GM23338 (cell line): ENCODE results near the gene BZW2. TPM values are rescaled to one million over a fixed set of nuclear protein-coding genes. Genes with fewer than 3 reads are reported as not detected.

Experiments
- ATAC-seq: fragments of 200-7000 bp; cut with Tn5 transposase; 3 replicates; pipeline ENCODE4 v1.9.1; 2020
- DNase-seq: peaks from one replicate; pipeline ENCODE4 v3.0.0-alpha.2; 2015; ENCODE audit warnings: low spot score
- H2AFZ ChIP-seq: fragments of 200-600 bp; sonication (generic); 2 replicates; pipeline ENCODE4 v1.8.0; 2016; ENCODE audit warnings: antibody characterized with exemption, mild to moderate bottlenecking, moderate library complexity
- H3F3A ChIP-seq: fragments of 200-600 bp; sonication (generic); replicated peaks from 2 replicates; pipeline ENCODE4 v1.8.0; 2017; ENCODE audit warnings: antibody characterized with exemption, mixed run types, low read depth
- H3K27ac ChIP-seq: fragments of 200-600 bp; sonication (generic); 2 replicates; pipeline ENCODE4 v1.6.1; 2016; ENCODE audit warnings: low read depth
- H3K27me3 ChIP-seq: fragments of 200-600 bp; sonication (generic); 2 replicates; pipeline ENCODE4 v1.8.0; 2016; ENCODE audit warnings: mild to moderate bottlenecking, mixed run types, moderate library complexity; ENCODE audit not compliant: insufficient read depth
- H3K36me3 ChIP-seq: fragments of 200-600 bp; sonication (generic); 2 replicates; pipeline ENCODE4 v1.8.0; 2016; ENCODE audit warnings: mild to moderate bottlenecking; ENCODE audit not compliant: insufficient read depth
- H3K4me1 ChIP-seq: fragments of 200-600 bp; sonication (generic); 2 replicates; pipeline ENCODE4 v1.8.0; 2016; ENCODE audit warnings: mild to moderate bottlenecking, moderate library complexity; ENCODE audit not compliant: insufficient read depth
- H3K4me2 ChIP-seq: fragments of 200-600 bp; sonication (generic); 2 replicates; pipeline ENCODE4 v1.7.1; 2017; ENCODE audit warnings: mixed run types
- H3K4me3 ChIP-seq: fragments of 200-600 bp; sonication (generic); 2 replicates; pipeline ENCODE4 v1.6.1; 2016; ENCODE audit warnings: mixed run types
- H3K79me2 ChIP-seq: fragments of 200-600 bp; sonication (generic); replicated peaks from 2 replicates; pipeline ENCODE4 v1.8.0; 2017; ENCODE audit warnings: mild to moderate bottlenecking; ENCODE audit not compliant: insufficient read depth
- H3K9me2 ChIP-seq: fragments of 200-600 bp; sonication (generic); 2 replicates; pipeline ENCODE4 v1.8.0; 2017; ENCODE audit not compliant: insufficient read depth
- H4K20me1 ChIP-seq: fragments of 200-600 bp; sonication (generic); replicated peaks from 2 replicates; pipeline ENCODE4 v1.8.0; 2017; ENCODE audit warnings: mild to moderate bottlenecking; ENCODE audit not compliant: insufficient read depth
- H3K27ac Mint-ChIP-seq: 2 replicates; pipeline ENCODE4 v1.8.0; 2020; ENCODE audit warnings: inconsistent platforms, mild to moderate bottlenecking, moderate library complexity, mixed read lengths
- H3K27me3 Mint-ChIP-seq: 3 replicates; pipeline ENCODE4 v1.8.0; 2022; ENCODE audit warnings: low read depth, mild to moderate bottlenecking, moderate library complexity, mixed read lengths, inconsistent platforms; ENCODE audit not compliant: insufficient read depth, poor library complexity
- H3K36me3 Mint-ChIP-seq: 3 replicates; pipeline ENCODE4 v1.8.0; 2021; ENCODE audit warnings: low read depth, mild to moderate bottlenecking, inconsistent platforms, moderate library complexity, mixed read lengths
- H3K4me1 Mint-ChIP-seq: 3 replicates; pipeline ENCODE4 v1.8.0; 2020; ENCODE audit warnings: mild to moderate bottlenecking, inconsistent platforms, mixed read lengths
- H3K4me3 Mint-ChIP-seq: 3 replicates; pipeline ENCODE4 v1.8.0; 2021; ENCODE audit warnings: moderate library complexity, mild to moderate bottlenecking, inconsistent platforms, mixed read lengths
- H3K9me3 Mint-ChIP-seq: 3 replicates; pipeline ENCODE4 v1.8.0; 2020; ENCODE audit warnings: moderate library complexity, mild to moderate bottlenecking, inconsistent platforms, mixed read lengths
- CREB1 ChIP-seq: fragments of 250-450 bp; sonication (Bioruptor Pico); IDR thresholded peaks from 2 replicates; pipeline ENCODE4 v1.5.0; 2020; ENCODE audit warnings: low read depth, mild to moderate bottlenecking, moderate library complexity
- CTCF ChIP-seq, 2 experiments: fragments of 200-600 bp in 1 of 2; sonication (generic) in 1 of 2; conservative IDR thresholded peaks; 2 replicates each; pipeline versions ENCODE4 v1.5.1 to v1.6.1; 2016 to 2017; ENCODE audit warnings: antibody characterized with exemption in 2 of 2, low read depth in 2 of 2, mild to moderate bottlenecking in 2 of 2, moderate library complexity in 1 of 2
- ETS1 ChIP-seq: IDR thresholded peaks from 2 replicates; pipeline ENCODE4 v1.6.1; 2016; ENCODE audit warnings: antibody characterized with exemption
- EZH2 ChIP-seq: fragments of 200-600 bp; sonication (generic); IDR thresholded peaks from one replicate; pipeline ENCODE4 v1.8.0; 2017; ENCODE audit warnings: antibody characterized with exemption, mild to moderate bottlenecking, low read depth; ENCODE audit not compliant: unreplicated experiment
- EZH2phosphoT487 ChIP-seq: fragments of 200-600 bp; sonication (generic); IDR thresholded peaks from one replicate; pipeline ENCODE4 v1.8.1; 2018; ENCODE audit warnings: antibody characterized with exemption; ENCODE audit not compliant: unreplicated experiment
- JUNB ChIP-seq: IDR thresholded peaks from one replicate; pipeline ENCODE4 v1.6.1; 2016; ENCODE audit warnings: antibody characterized with exemption; ENCODE audit not compliant: unreplicated experiment
- NANOG ChIP-seq: IDR thresholded peaks from 2 replicates; pipeline ENCODE4 v1.6.1; 2016; ENCODE audit warnings: antibody characterized with exemption, borderline replicate concordance
- POLR2AphosphoS5 ChIP-seq: IDR thresholded peaks from 2 replicates; pipeline ENCODE4 v1.6.1; 2016; ENCODE audit warnings: antibody characterized with exemption, low read depth
- REST ChIP-seq: IDR thresholded peaks from one replicate; pipeline ENCODE4 v1.6.1; 2018; ENCODE audit warnings: antibody characterized with exemption; ENCODE audit not compliant: unreplicated experiment
- STAT1 ChIP-seq: IDR thresholded peaks from one replicate; pipeline ENCODE4 v1.6.1; 2016; ENCODE audit warnings: antibody characterized with exemption; ENCODE audit not compliant: unreplicated experiment
- ZNF114 ChIP-seq: fragments of 250-450 bp; sonication (Bioruptor Pico); IDR thresholded peaks from 2 replicates; pipeline ENCODE4 v1.5.0; 2020; ENCODE audit warnings: mild to moderate bottlenecking, moderate library complexity
- ZNF331 ChIP-seq: fragments of 250-450 bp; sonication (Bioruptor Pico); IDR thresholded peaks from 2 replicates; pipeline ENCODE4 v1.5.0; 2020; ENCODE audit warnings: low read depth, mild to moderate bottlenecking, moderate library complexity
- ZNF462 ChIP-seq: fragments of 250-450 bp; sonication (Bioruptor Pico); IDR thresholded peaks from 2 replicates; pipeline ENCODE4 v1.5.0; 2020; ENCODE audit warnings: mild to moderate bottlenecking, moderate library complexity
- polyA plus RNA-seq: library from polyadenylated mRNA; unstranded; fragments of >200 nt; fragmentation: Nextera tagmentation; extraction: Ambion mirVana; gene quantifications from 2 replicates; pipeline ENCODE4 v1.2.1, GENCODE V29; 2016
- total RNA-seq: library from RNA; depleted of rRNA; stranded (reverse); fragments of >200 nt; shearing (Covaris generic); gene quantifications from 2 replicates; pipeline ENCODE4 v1.2.3, GENCODE V29; 2014

Gene BZW2
- total and polyA plus RNA-seq, 2 experiments from 2014 or later, result 88.8 to 108 TPM

GRCh38 chr7:16668049-16668858 lies 22.3 kb downstream of the BZW2 start:
- Histone ChIP-seq H3K9me2 (no peaks in the 10 kb centered on the region), H3K4me1 (peaks cover 27% of the 10 kb centered on the region), H3K27me3 (no peaks in the 10 kb centered on the region), H3K79me2 (peaks cover 72% of the 10 kb centered on the region), H3K4me2 (no peak overlapping the region; the same call in 1 of the 2 replicates), H4K20me1 (no peaks in the 10 kb centered on the region), H2AFZ (no peak overlapping the region), H3K4me3 (no peak overlapping the region), H3K27ac (peak overlapping the region; percentile 63; the same call in 1 of the 2 replicates), H3K36me3 (no peaks in the 10 kb centered on the region), H3F3A (no peaks in the 10 kb centered on the region)
- ATAC-seq, result no peak; the same call in 2 of the 3 replicates
- Mint-ChIP-seq H3K4me1 (peaks cover 44% of the 10 kb centered on the region), H3K4me3 (no peak overlapping the region), H3K27me3 (peaks cover 4% of the 10 kb centered on the region), H3K27ac (peak overlapping the region; percentile 92), H3K36me3 (peaks cover 41% of the 10 kb centered on the region), H3K9me3 (no peaks in the 10 kb centered on the region)
- peak; percentile 40 for DNase-seq
- TF ChIP-seq ZNF114 (CRISPR knock-in tag), result no peak
- TF ChIP-seq REST, result no peak
- no peak for TF ChIP-seq CTCF (conservative IDR thresholded peaks at IDR 0.05; ENCODE audit: low read depth in 2 of 2)
- no peak for TF ChIP-seq ZNF462 (CRISPR knock-in tag)
- no peak for TF ChIP-seq ZNF331 (CRISPR knock-in tag)
- no peak for TF ChIP-seq CREB1 (CRISPR knock-in tag)
- no peak for TF ChIP-seq EZH2phosphoT487
- TF ChIP-seq POLR2AphosphoS5, result no peak
- no peak for TF ChIP-seq JUNB
- TF ChIP-seq EZH2, result no peak
- TF ChIP-seq ETS1, result no peak
- no peak for TF ChIP-seq STAT1
- no peak for TF ChIP-seq NANOG
